KMS-11 (cell line): ENCODE measurements around the gene CRKL.

Experiments
- H2AFZ ChIP-seq: fragments of 200-600 bp; sonication (generic); 2 replicates; pipeline ENCODE4 v1.6.1; 2016; ENCODE audit warnings: antibody characterized with exemption, mixed run types, low read depth
- H3K27ac ChIP-seq: fragments of 200-600 bp; sonication (generic); 2 replicates; pipeline ENCODE4 v1.6.1; 2016; ENCODE audit warnings: mild to moderate bottlenecking, mixed run types
- H3K27me3 ChIP-seq: fragments of 200-600 bp; sonication (generic); 2 replicates; pipeline ENCODE4 v1.6.1; 2017; ENCODE audit warnings: mild to moderate bottlenecking, low read depth, mixed run types, moderate library complexity; ENCODE audit not compliant: insufficient read depth
- H3K36me3 ChIP-seq: fragments of 200-600 bp; sonication (generic); 2 replicates; pipeline ENCODE4 v1.6.1; 2017; ENCODE audit warnings: mild to moderate bottlenecking, mixed run types; ENCODE audit not compliant: insufficient read depth
- H3K4me1 ChIP-seq: fragments of 200-600 bp; sonication (generic); 2 replicates; pipeline ENCODE4 v1.6.1; 2016; ENCODE audit warnings: mild to moderate bottlenecking, low read depth, mixed run types; ENCODE audit not compliant: poor library complexity, severe bottlenecking
- H3K4me2 ChIP-seq: fragments of 200-600 bp; sonication (generic); 2 replicates; pipeline ENCODE4 v1.7.0; 2016; ENCODE audit warnings: mild to moderate bottlenecking, mixed run types
- H3K4me3 ChIP-seq: fragments of 200-600 bp; sonication (generic); IDR thresholded peaks from 2 replicates; pipeline ENCODE4 v1.6.1; 2017; ENCODE audit warnings: low read depth, low read length, mixed read lengths; ENCODE audit not compliant: insufficient read depth
- H3K79me2 ChIP-seq: fragments of 200-600 bp; sonication (generic); 2 replicates; pipeline ENCODE4 v1.6.1; 2016; ENCODE audit warnings: low read depth, mixed run types; ENCODE audit not compliant: insufficient read depth
- H3K9ac ChIP-seq: fragments of 200-600 bp; sonication (generic); 2 replicates; pipeline ENCODE4 v1.6.1; 2016; ENCODE audit warnings: mild to moderate bottlenecking, mixed run types
- H4K20me1 ChIP-seq: fragments of 200-600 bp; sonication (generic); 2 replicates; pipeline ENCODE4 v1.6.1; 2016; ENCODE audit warnings: mild to moderate bottlenecking, mixed run types; ENCODE audit not compliant: insufficient read depth
- CTCF ChIP-seq: fragments of 200-600 bp; sonication (generic); conservative IDR thresholded peaks from 2 replicates; pipeline ENCODE4 v1.6.1; 2017; ENCODE audit warnings: low read depth, mild to moderate bottlenecking, antibody characterized with exemption, low read length, moderate library complexity, mixed read lengths

CRKL gene

GRCh38 chr22:20976291-20976877 is 59.2 kb downstream of the CRKL start:
- Histone ChIP-seq H2AFZ (no peak overlapping the region), H3K36me3 (no peaks in the 10 kb centered on the region), H3K4me3 (no peak overlapping the region), H3K27me3 (peaks cover 37% of the 10 kb centered on the region; the same call in 1 of the 2 replicates), H3K27ac (no peak overlapping the region), H3K4me2 (no peak overlapping the region), H3K79me2 (no peaks in the 10 kb centered on the region), H3K9ac (no peak overlapping the region), H4K20me1 (no peaks in the 10 kb centered on the region), H3K4me1 (peaks cover 7% of the 10 kb centered on the region)
- no peak for TF ChIP-seq CTCF

- no peak overlapping the region for H3K4me2 ChIP-seq
- H3K4me3 ChIP-seq = no peak overlapping the region
- no peaks in the 10 kb centered on the region for H3K36me3 ChIP-seq
- no peaks in the 10 kb centered on the region for H3K79me2 ChIP-seq
- no peak overlapping the region for H3K27ac ChIP-seq
- peaks cover 37% of the 10 kb centered on the region; the same call in 1 of the 2 replicates for H3K27me3 ChIP-seq
- no peak for TF ChIP-seq CTCF
- peaks cover 9% of the 10 kb centered on the region for H3K4me1 ChIP-seq
- no peak overlapping the region for H2AFZ ChIP-seq
- no peaks in the 10 kb centered on the region for H4K20me1 ChIP-seq
- H3K9ac ChIP-seq = no peak overlapping the region
These were observed 59.8 kb downstream of the CRKL start for GRCh38 chr22:20977019-20977418.

- Histone ChIP-seq H3K9ac (no peak overlapping the region), H3K4me2 (no peak overlapping the region), H4K20me1 (no peaks in the 10 kb centered on the region), H2AFZ (no peak overlapping the region), H3K4me1 (peaks cover 9% of the 10 kb centered on the region), H3K27ac (no peak overlapping the region), H3K79me2 (no peaks in the 10 kb centered on the region), H3K27me3 (peaks cover 36% of the 10 kb centered on the region; the same call in 1 of the 2 replicates), H3K4me3 (no peak overlapping the region), H3K36me3 (no peaks in the 10 kb centered on the region)
- no peak for TF ChIP-seq CTCF
These were observed 60.4 kb downstream of the CRKL start for GRCh38 chr22:20977516-20978170.

- Histone ChIP-seq H2AFZ (no peak overlapping the region), H3K27me3 (peaks cover 31% of the 10 kb centered on the region; the same call in 1 of the 2 replicates), H3K4me2 (no peak overlapping the region), H3K9ac (no peak overlapping the region), H3K4me1 (peaks cover 15% of the 10 kb centered on the region), H3K36me3 (no peaks in the 10 kb centered on the region), H3K27ac (no peak overlapping the region), H4K20me1 (no peaks in the 10 kb centered on the region), H3K4me3 (no peak overlapping the region), H3K79me2 (no peaks in the 10 kb centered on the region)
- TF ChIP-seq CTCF = no peak
These were observed 61.2 kb downstream of the CRKL start for GRCh38 chr22:20978419-20978818.
